Measurements from ENCODE around the gene RPTOR. TPM values are rescaled to one million over a fixed set of nuclear protein-coding genes. Genes with fewer than 3 reads are reported as not detected.

The RPTOR gene
- total RNA-seq, 1 donor from 2014 or later: 32.0 TPM

GRCh38 chr17:80706463-80706867 lies 161.8 kb downstream of the RPTOR start:
- Histone ChIP-seq H2AFZ (ENCODE audit: low read depth, low read length) (no peak overlapping the region), H3K9me3 (ENCODE audit: insufficient read depth, low read depth, low read length) (no peaks in the 10 kb centered on the region), H3K4me1 (ENCODE audit: insufficient read depth, low read length) (no peaks in the 10 kb centered on the region), H4K20me1 (ENCODE audit: insufficient read depth, low read length) (peaks cover 34% of the 10 kb centered on the region), H3K4me3 (ENCODE audit: insufficient read depth, low read depth, low read length) (no peak overlapping the region), H3K79me2 (ENCODE audit: insufficient read depth, low read length) (peaks cover 36% of the 10 kb centered on the region), H3K9ac (ENCODE audit: low read length) (no peak overlapping the region), H3K4me2 (ENCODE audit: low read length) (no peak overlapping the region), H3K36me3 (ENCODE audit: insufficient read depth, low read length) (no peaks in the 10 kb centered on the region), H3K27ac (ENCODE audit: low read depth, low read length) (no peak overlapping the region), H3K27me3 (ENCODE audit: insufficient read depth, low read length) (no peaks in the 10 kb centered on the region)
- Mint-ChIP-seq H3K4me1 (ENCODE audit: low read depth, unreplicated experiment) (peaks cover 7% of the 10 kb centered on the region), H3K27ac (ENCODE audit: unreplicated experiment) (no peak overlapping the region), H3K4me3 (ENCODE audit: unreplicated experiment) (no peak overlapping the region), H3K36me3 (ENCODE audit: low read depth, unreplicated experiment) (peaks cover 9% of the 10 kb centered on the region), H3K27me3 (ENCODE audit: low read depth, unreplicated experiment) (no peaks in the 10 kb centered on the region), H3K9me3 (ENCODE audit: unreplicated experiment) (no peaks in the 10 kb centered on the region)
- FAIRE-seq (no peak), DNase-seq (ENCODE audit: low read depth) (no peak)
- TF ChIP-seq EZH2 (IDR thresholded peaks at IDR 0.05; ENCODE audit: insufficient read depth, low read length) (no peak), CTCF (IDR thresholded peaks at IDR 0.05; ENCODE audit: insufficient read depth, low read depth, low read length) (no peak)

- Histone ChIP-seq H3K79me2 (ENCODE audit: insufficient read depth, low read length) (peaks cover 42% of the 10 kb centered on the region), H3K27me3 (ENCODE audit: insufficient read depth, low read length) (no peaks in the 10 kb centered on the region), H3K4me3 (ENCODE audit: insufficient read depth, low read depth, low read length) (no peak overlapping the region), H2AFZ (ENCODE audit: low read depth, low read length) (no peak overlapping the region), H3K9me3 (ENCODE audit: insufficient read depth, low read depth, low read length) (no peaks in the 10 kb centered on the region), H3K27ac (ENCODE audit: low read depth, low read length) (no peak overlapping the region), H3K9ac (ENCODE audit: low read length) (no peak overlapping the region), H3K36me3 (ENCODE audit: insufficient read depth, low read length) (no peaks in the 10 kb centered on the region), H3K4me2 (ENCODE audit: low read length) (no peak overlapping the region), H4K20me1 (ENCODE audit: insufficient read depth, low read length) (peaks cover 30% of the 10 kb centered on the region), H3K4me1 (ENCODE audit: insufficient read depth, low read length) (no peaks in the 10 kb centered on the region)
- Mint-ChIP-seq H3K27ac (ENCODE audit: unreplicated experiment) (no peak overlapping the region), H3K36me3 (ENCODE audit: low read depth, unreplicated experiment) (peaks cover 9% of the 10 kb centered on the region), H3K27me3 (ENCODE audit: low read depth, unreplicated experiment) (no peaks in the 10 kb centered on the region), H3K9me3 (ENCODE audit: unreplicated experiment) (no peaks in the 10 kb centered on the region), H3K4me1 (ENCODE audit: low read depth, unreplicated experiment) (peaks cover 7% of the 10 kb centered on the region), H3K4me3 (ENCODE audit: unreplicated experiment) (no peak overlapping the region)
- no peak for TF ChIP-seq EZH2 (IDR thresholded peaks at IDR 0.05; ENCODE audit: insufficient read depth, low read length)
- TF ChIP-seq CTCF (IDR thresholded peaks at IDR 0.05; ENCODE audit: insufficient read depth, low read depth, low read length): no peak
- FAIRE-seq (no peak), DNase-seq (ENCODE audit: low read depth) (no peak)
Measured at GRCh38 chr17:80708480-80708879, 163.8 kb downstream of the RPTOR start.

- Histone ChIP-seq H3K27me3 (ENCODE audit: insufficient read depth, low read length) (no peaks in the 10 kb centered on the region), H3K36me3 (ENCODE audit: insufficient read depth, low read length) (no peaks in the 10 kb centered on the region), H3K27ac (ENCODE audit: low read depth, low read length) (no peak overlapping the region), H3K9me3 (ENCODE audit: insufficient read depth, low read depth, low read length) (no peaks in the 10 kb centered on the region), H3K9ac (ENCODE audit: low read length) (no peak overlapping the region), H3K4me3 (ENCODE audit: insufficient read depth, low read depth, low read length) (no peak overlapping the region), H4K20me1 (ENCODE audit: insufficient read depth, low read length) (peaks cover 29% of the 10 kb centered on the region), H3K4me2 (ENCODE audit: low read length) (no peak overlapping the region), H3K79me2 (ENCODE audit: insufficient read depth, low read length) (peaks cover 40% of the 10 kb centered on the region), H3K4me1 (ENCODE audit: insufficient read depth, low read length) (no peaks in the 10 kb centered on the region), H2AFZ (ENCODE audit: low read depth, low read length) (no peak overlapping the region)
- Mint-ChIP-seq H3K27ac (ENCODE audit: unreplicated experiment) (no peak overlapping the region), H3K9me3 (ENCODE audit: unreplicated experiment) (no peaks in the 10 kb centered on the region), H3K27me3 (ENCODE audit: low read depth, unreplicated experiment) (no peaks in the 10 kb centered on the region), H3K4me1 (ENCODE audit: low read depth, unreplicated experiment) (peaks cover 5% of the 10 kb centered on the region), H3K36me3 (ENCODE audit: low read depth, unreplicated experiment) (peaks cover 9% of the 10 kb centered on the region), H3K4me3 (ENCODE audit: unreplicated experiment) (no peak overlapping the region)
- TF ChIP-seq CTCF (IDR thresholded peaks at IDR 0.05; ENCODE audit: insufficient read depth, low read depth, low read length) (no peak), EZH2 (IDR thresholded peaks at IDR 0.05; ENCODE audit: insufficient read depth, low read length) (no peak)
- no peak for FAIRE-seq
- no peak for DNase-seq (ENCODE audit: low read depth)
Measured at GRCh38 chr17:80709090-80709695, 164.6 kb downstream of the RPTOR start.
